SU-DHL-6 (cell line): ENCODE results near the gene COBL.

Source experiments
- H2AFZ ChIP-seq: fragments of 200-600 bp; sonication (generic); 2 replicates; pipeline ENCODE4 v1.6.1; 2014; ENCODE audit warnings: low read depth, mild to moderate bottlenecking, moderate library complexity, mixed read lengths, antibody characterized with exemption, low read length; ENCODE audit not compliant: severe bottlenecking
- H3F3A ChIP-seq: fragments of 200-600 bp; shearing (Covaris generic); 2 replicates; pipeline ENCODE4 v1.6.0; 2016; ENCODE audit warnings: antibody characterized with exemption, mild to moderate bottlenecking; ENCODE audit not compliant: insufficient read depth
- H3K27ac ChIP-seq: fragments of 200-600 bp; sonication (generic); 2 replicates; pipeline ENCODE4 v1.5.1; 2016; ENCODE audit warnings: low read depth, mild to moderate bottlenecking, low read length, moderate library complexity, mixed read lengths
- H3K27me3 ChIP-seq: fragments of 200-600 bp; sonication (generic), shearing (Covaris generic); 2 replicates; pipeline ENCODE4 v1.6.0; 2014; ENCODE audit warnings: mild to moderate bottlenecking, low read length
- H3K36me3 ChIP-seq: fragments of 200-600 bp; sonication (generic); 2 replicates; pipeline ENCODE4 v1.6.1; 2014; ENCODE audit warnings: mild to moderate bottlenecking, low read length, mixed read lengths
- H3K4me2 ChIP-seq: fragments of 300-600, 200-600 bp; shearing (Covaris generic), sonication (generic); 2 replicates; pipeline ENCODE4 v1.6.0; 2014; ENCODE audit warnings: low read length, low read depth, mild to moderate bottlenecking; ENCODE audit not compliant: poor library complexity, severe bottlenecking
- H3K4me3 ChIP-seq: fragments of 200-600 bp; sonication (generic); 2 replicates; pipeline ENCODE4 v1.5.1; 2014; ENCODE audit warnings: antibody characterized with exemption, low read length, mild to moderate bottlenecking, mixed read lengths; ENCODE audit not compliant: insufficient read depth, poor library complexity, severe bottlenecking
- H3K79me2 ChIP-seq: fragments of 200-600 bp; sonication (generic); 2 replicates; pipeline ENCODE4 v1.6.1; 2014; ENCODE audit warnings: mild to moderate bottlenecking, low read length, moderate library complexity; ENCODE audit not compliant: insufficient read depth
- H3K9ac ChIP-seq: fragments of 200-600 bp; sonication (generic); 2 replicates; pipeline ENCODE4 v1.7.0; 2014; ENCODE audit warnings: mild to moderate bottlenecking, low read length
- H3K9me2 ChIP-seq: fragments of 200-600 bp; sonication (generic); replicated peaks from 2 replicates; pipeline ENCODE4 v1.6.1; 2014; ENCODE audit warnings: low read length; ENCODE audit not compliant: insufficient read depth
- H3K9me3 ChIP-seq: fragments of 200-600 bp; sonication (generic); 2 replicates; pipeline ENCODE4 v1.6.1; 2014; ENCODE audit warnings: low read length, mixed read lengths; ENCODE audit not compliant: insufficient read depth
- H4K20me1 ChIP-seq: fragments of 200-600 bp; sonication (generic); 2 replicates; pipeline ENCODE4 v1.6.1; 2014; ENCODE audit warnings: low read depth, mild to moderate bottlenecking, antibody characterized with exemption, low read length, moderate library complexity, mixed read lengths
- CTCF ChIP-seq: fragments of 200-600 bp; sonication (generic); IDR thresholded peaks from one replicate; pipeline ENCODE4 v1.5.1; 2017; ENCODE audit warnings: antibody characterized with exemption, mild to moderate bottlenecking, low read length, moderate library complexity; ENCODE audit not compliant: insufficient read depth, poor library complexity, severe bottlenecking
- EZH2phosphoT487 ChIP-seq: fragments of 200-600 bp; sonication (generic), shearing (Covaris generic); conservative IDR thresholded peaks from 2 replicates; pipeline ENCODE4 v1.6.1; 2018; ENCODE audit warnings: mild to moderate bottlenecking, antibody characterized with exemption, low read length, moderate library complexity, mixed read lengths

Gene COBL

GRCh38 chr7:51256209-51256781 lies 60.3 kb downstream of the COBL start:
- H3K27me3 ChIP-seq: no peaks in the 10 kb centered on the region
- TF ChIP-seq CTCF (no peak), EZH2phosphoT487 (no peak)
- H3K9me3 ChIP-seq: no peaks in the 10 kb centered on the region
- no peaks in the 10 kb centered on the region for H3K79me2 ChIP-seq
- H3F3A ChIP-seq: no peaks in the 10 kb centered on the region
- H3K36me3 ChIP-seq: no peaks in the 10 kb centered on the region
- no peak overlapping the region for H3K4me3 ChIP-seq
- H3K27ac ChIP-seq: no peak overlapping the region
- no peak overlapping the region for H3K4me2 ChIP-seq
- H2AFZ ChIP-seq: no peak overlapping the region
- no peaks in the 10 kb centered on the region for H3K9me2 ChIP-seq
- H4K20me1 ChIP-seq: no peaks in the 10 kb centered on the region
- no peak overlapping the region for H3K9ac ChIP-seq

- no peaks in the 10 kb centered on the region for H4K20me1 ChIP-seq
- H3K4me3 ChIP-seq: no peak overlapping the region
- TF ChIP-seq EZH2phosphoT487 (no peak), CTCF (no peak)
- no peak overlapping the region for H3K9ac ChIP-seq
- H3K36me3 ChIP-seq: no peaks in the 10 kb centered on the region
- no peak overlapping the region for H3K4me2 ChIP-seq
- no peaks in the 10 kb centered on the region for H3K9me3 ChIP-seq
- no peaks in the 10 kb centered on the region for H3K79me2 ChIP-seq
- no peak overlapping the region for H3K27ac ChIP-seq
- H3K9me2 ChIP-seq: no peaks in the 10 kb centered on the region
- H3F3A ChIP-seq: no peaks in the 10 kb centered on the region
- H2AFZ ChIP-seq: no peak overlapping the region
- no peaks in the 10 kb centered on the region for H3K27me3 ChIP-seq
Observed at GRCh38 chr7:51255536-51256208, 60.9 kb downstream of the COBL start.

GRCh38 chr7:51255036-51255435 lies 61.6 kb downstream of the COBL start:
- Histone ChIP-seq H3K36me3 (no peaks in the 10 kb centered on the region), H3K9me2 (no peaks in the 10 kb centered on the region), H3K9me3 (no peaks in the 10 kb centered on the region), H3K4me2 (no peak overlapping the region), H3K9ac (no peak overlapping the region), H4K20me1 (no peaks in the 10 kb centered on the region), H2AFZ (no peak overlapping the region), H3K27ac (no peak overlapping the region), H3K79me2 (no peaks in the 10 kb centered on the region), H3K27me3 (no peaks in the 10 kb centered on the region), H3K4me3 (no peak overlapping the region), H3F3A (no peaks in the 10 kb centered on the region)
- TF ChIP-seq CTCF: no peak
- no peak for TF ChIP-seq EZH2phosphoT487
